Activated B cell treated with CpG ODN at 0.5 μM for 24 hours (primary cell): ENCODE measurements around the gene UBE2R2. TPM values are rescaled to one million over a fixed set of nuclear protein-coding genes. Genes with fewer than 3 reads are reported as not detected.

Source experiments
- ATAC-seq: fragments of 200-7000 bp; cut with Tn5 transposase; one replicate; pipeline ENCODE4 v1.10.0; 2021; ENCODE audit warnings: low read depth, mild to moderate bottlenecking, moderate library complexity
- CTCF ChIA-PET: fragments of 350-600 bp; sonication (Branson Sonifier 250); formaldehyde crosslinking; loops from one replicate; lab custom pipeline; 2021; ENCODE audit warnings: antibody characterized with exemption; lab: Charles Lee
- POLR2A ChIA-PET: fragments of 350-600 bp; sonication (Branson Sonifier 250); formaldehyde crosslinking; loops from one replicate; lab custom pipeline; 2021; ENCODE audit warnings: antibody characterized with exemption; lab: Charles Lee
- DNase-seq: peaks from one replicate; pipeline ENCODE4 v3.0.0; 2022
- H3K27ac Mint-ChIP-seq: one replicate; pipeline ENCODE4 v1.8.0; 2020; ENCODE audit warnings: mixed read lengths
- H3K27me3 Mint-ChIP-seq: one replicate; pipeline ENCODE4 v1.8.0; 2021; ENCODE audit warnings: mixed read lengths
- H3K36me3 Mint-ChIP-seq: one replicate; pipeline ENCODE4 v1.8.0; 2021; ENCODE audit warnings: low read depth, mixed read lengths
- H3K4me1 Mint-ChIP-seq: one replicate; pipeline ENCODE4 v1.8.0; 2021; ENCODE audit warnings: mixed read lengths
- H3K4me3 Mint-ChIP-seq: one replicate; pipeline ENCODE4 v1.8.0; 2020; ENCODE audit warnings: mild to moderate bottlenecking, mixed read lengths
- H3K9me3 Mint-ChIP-seq: one replicate; pipeline ENCODE4 v1.8.0; 2020; ENCODE audit warnings: mixed read lengths
- intact Hi-C: fragments of 100-400 bp; cut with micrococcal nuclease; formaldehyde crosslinking; loops from one replicate; pipeline ENCODE4 v1.15.1; 2024
- total RNA-seq: library from RNA; stranded (reverse); gene quantifications from 2 replicates; pipeline ENCODE4 v1.2.3, GENCODE V29; 2022
- TF ChIP-seq, protein P1 (sequence below): fragments of 200-600 bp; IDR thresholded peaks from one replicate; pipeline ENCODE4 v1.8.0; 2022; ENCODE audit warnings: antibody characterized with exemption, mild to moderate bottlenecking

Gene UBE2R2
- total RNA-seq, 1 donor from 2014 or later, result 28.9 TPM

DNA sequence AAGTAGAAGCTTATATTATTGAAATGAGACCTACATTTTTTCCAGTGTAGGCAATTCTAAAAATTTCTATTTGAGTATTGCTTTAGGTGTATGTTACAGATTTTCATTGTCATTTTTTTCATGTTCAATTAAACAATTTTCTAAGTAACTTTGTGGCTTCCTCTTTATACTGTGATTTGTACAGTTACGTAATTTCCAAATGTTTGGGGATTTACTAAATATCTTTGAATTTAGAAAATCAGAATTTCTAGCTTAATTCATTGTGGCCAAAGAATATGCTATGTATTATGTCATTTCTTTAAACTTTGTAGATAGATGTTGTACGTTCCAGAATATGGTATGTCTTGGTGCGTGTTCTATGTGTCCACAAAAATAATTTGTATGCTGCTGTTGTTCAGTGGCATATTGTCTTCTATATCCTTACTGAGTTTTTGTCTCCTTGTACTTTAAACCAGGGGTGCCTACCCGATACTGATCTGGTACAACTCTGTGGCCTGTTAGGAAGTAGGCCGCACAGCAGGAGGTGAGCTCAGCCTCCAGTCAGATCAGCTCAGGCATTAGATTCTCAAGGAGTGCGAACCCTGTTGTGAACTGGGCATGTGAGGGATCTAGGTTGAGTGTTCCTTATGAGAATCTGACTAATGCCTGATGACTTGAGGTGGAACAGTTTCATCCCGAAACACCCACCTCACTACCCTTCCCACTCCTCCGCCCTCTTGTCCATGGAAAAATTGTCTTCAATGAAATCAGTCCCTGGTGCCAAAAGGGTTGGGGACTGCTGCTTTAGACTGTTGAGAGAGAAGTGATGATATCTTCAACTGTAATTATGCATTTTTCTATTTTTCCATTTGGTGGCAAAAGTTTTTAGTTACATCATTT lies 63.5 kb downstream of the UBE2R2 start:
- intact Hi-C loops, result loop anchor here (2.0 kb wide), 1 partner anchor 16 kb away; no protein-coding TSS in a partner anchor
- no peak for ATAC-seq
- Mint-ChIP-seq H3K9me3 (no peaks in the 10 kb centered on the region), H3K27me3 (no peaks in the 10 kb centered on the region), H3K36me3 (peaks cover 3% of the 10 kb centered on the region), H3K27ac (no peak overlapping the region), H3K4me3 (no peak overlapping the region), H3K4me1 (peaks cover 49% of the 10 kb centered on the region)
- TF ChIP-seq, protein P1, sequence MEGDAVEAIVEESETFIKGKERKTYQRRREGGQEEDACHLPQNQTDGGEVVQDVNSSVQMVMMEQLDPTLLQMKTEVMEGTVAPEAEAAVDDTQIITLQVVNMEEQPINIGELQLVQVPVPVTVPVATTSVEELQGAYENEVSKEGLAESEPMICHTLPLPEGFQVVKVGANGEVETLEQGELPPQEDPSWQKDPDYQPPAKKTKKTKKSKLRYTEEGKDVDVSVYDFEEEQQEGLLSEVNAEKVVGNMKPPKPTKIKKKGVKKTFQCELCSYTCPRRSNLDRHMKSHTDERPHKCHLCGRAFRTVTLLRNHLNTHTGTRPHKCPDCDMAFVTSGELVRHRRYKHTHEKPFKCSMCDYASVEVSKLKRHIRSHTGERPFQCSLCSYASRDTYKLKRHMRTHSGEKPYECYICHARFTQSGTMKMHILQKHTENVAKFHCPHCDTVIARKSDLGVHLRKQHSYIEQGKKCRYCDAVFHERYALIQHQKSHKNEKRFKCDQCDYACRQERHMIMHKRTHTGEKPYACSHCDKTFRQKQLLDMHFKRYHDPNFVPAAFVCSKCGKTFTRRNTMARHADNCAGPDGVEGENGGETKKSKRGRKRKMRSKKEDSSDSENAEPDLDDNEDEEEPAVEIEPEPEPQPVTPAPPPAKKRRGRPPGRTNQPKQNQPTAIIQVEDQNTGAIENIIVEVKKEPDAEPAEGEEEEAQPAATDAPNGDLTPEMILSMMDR, result no peak
- no peak for DNase-seq
- CTCF ChIA-PET, result no interaction called here
- POLR2A ChIA-PET, result no interaction called here

DNA sequence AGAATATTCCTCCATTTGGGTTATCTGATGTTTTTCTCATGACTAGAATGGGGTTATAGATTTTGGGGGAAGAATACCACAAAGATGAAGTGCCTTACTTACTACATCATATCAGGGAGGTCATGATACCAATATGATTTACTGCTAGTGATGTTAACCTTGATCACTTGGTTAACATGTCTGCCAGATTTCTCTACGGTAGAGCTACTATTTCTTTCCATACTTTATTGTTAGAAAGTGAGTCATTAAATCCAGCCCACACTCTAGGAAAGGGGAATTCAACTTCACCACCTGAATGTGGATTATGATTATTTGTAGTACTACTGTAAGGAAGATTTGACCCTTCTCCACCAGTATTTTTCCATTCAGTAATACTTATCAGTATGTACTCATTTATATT lies 64.7 kb downstream of the UBE2R2 start:
- POLR2A ChIA-PET, result no interaction called here
- DNase-seq (no peak), ATAC-seq (no peak)
- Mint-ChIP-seq H3K9me3 (no peaks in the 10 kb centered on the region), H3K36me3 (peaks cover 4% of the 10 kb centered on the region), H3K4me3 (no peak overlapping the region), H3K27me3 (no peaks in the 10 kb centered on the region), H3K4me1 (peaks cover 48% of the 10 kb centered on the region), H3K27ac (no peak overlapping the region)
- CTCF ChIA-PET, result no interaction called here
- intact Hi-C loops, result loop anchor here (2.0 kb wide), 1 partner anchor 15 kb away; no protein-coding TSS in a partner anchor
- TF ChIP-seq, protein P1, result no peak

DNA sequence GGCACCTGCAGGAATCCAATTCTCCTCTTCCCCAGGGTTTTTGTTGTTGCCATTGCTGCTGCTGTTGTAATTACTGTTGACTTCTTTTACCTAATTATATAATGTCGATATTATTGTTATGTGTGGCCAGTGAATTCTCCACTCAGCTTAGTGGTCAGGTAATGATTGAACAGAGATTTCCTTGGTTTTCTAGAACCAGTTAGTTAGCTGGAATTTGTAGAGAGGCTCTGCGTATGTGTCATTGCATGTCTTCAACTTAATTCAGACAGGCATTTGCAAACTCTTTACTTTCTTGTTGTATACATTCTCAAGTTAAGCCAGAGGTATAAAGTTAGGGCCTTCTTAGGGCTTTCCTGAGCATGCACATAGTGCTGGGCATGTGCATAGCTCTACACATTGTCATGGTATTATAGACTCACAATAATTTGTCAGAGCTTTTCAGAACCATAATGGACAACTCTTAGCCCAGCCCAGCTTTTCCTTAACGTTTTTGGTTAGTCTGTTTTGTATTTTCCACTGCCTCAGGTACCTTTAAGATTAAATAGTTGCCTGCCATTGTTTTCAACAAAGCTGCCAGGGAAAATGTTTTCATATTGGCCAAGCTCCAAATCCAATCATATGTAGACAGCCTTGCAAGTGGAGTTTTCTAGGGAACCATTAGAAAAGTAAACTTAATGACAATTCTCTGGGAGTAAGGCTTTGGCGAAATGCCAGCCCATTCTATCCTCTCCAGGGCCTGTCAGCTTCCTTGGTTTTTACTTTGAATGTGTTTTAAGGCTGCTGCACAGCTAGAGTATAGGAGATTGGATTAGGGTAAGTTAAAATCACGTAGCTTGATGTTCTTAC lies 68.1 kb downstream of the UBE2R2 start:
- ATAC-seq, result no peak
- CTCF ChIA-PET, result interaction anchor here (1.0 to 1.1 kb wide), 2 partner anchors 9 to 106 kb away, joined by 3 read pairs; no protein-coding TSS in a partner anchor
- no peak for DNase-seq
- H3K27me3 Mint-ChIP-seq, result no peaks in the 10 kb centered on the region
- peaks cover 34% of the 10 kb centered on the region for H3K4me1 Mint-ChIP-seq
- no peak overlapping the region for H3K27ac Mint-ChIP-seq
- H3K36me3 Mint-ChIP-seq, result peaks cover 20% of the 10 kb centered on the region
- H3K9me3 Mint-ChIP-seq, result no peaks in the 10 kb centered on the region
- POLR2A ChIA-PET, result interaction anchor here (0.6 kb wide), 2 partner anchors 58 to 135 kb away, joined by 3 read pairs; no protein-coding TSS in a partner anchor
- TF ChIP-seq, protein P1, result no peak
- intact Hi-C loops, result no loop called here
- no peak overlapping the region for H3K4me3 Mint-ChIP-seq

DNA sequence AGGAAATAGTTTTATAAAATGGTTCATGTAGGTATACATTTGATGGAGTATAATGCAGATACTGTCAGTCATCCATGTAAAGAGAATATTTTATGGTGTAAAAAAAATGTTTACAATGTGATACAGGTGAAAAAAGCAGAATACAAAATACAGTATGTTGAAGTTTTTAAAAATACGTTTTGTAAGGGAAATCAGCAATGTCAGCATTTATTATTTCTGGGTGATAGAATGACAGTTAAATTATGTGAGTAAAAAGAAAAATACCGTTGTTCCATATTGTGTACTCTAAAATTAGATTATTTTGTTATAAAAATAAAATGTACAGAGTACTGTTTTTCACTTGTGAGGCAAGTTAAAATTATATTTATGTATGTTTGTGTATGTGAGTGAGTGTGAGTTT lies 69.0 kb downstream of the UBE2R2 start:
- CTCF ChIA-PET, result interaction anchor here (1.1 kb wide), 1 partner anchor 8 kb away, joined by 3 read pairs; no protein-coding TSS in a partner anchor
- TF ChIP-seq, protein P1, result no peak
- ATAC-seq, result no peak
- no peak for DNase-seq
- POLR2A ChIA-PET, result no interaction called here
- Mint-ChIP-seq H3K27me3 (no peaks in the 10 kb centered on the region), H3K27ac (no peak overlapping the region), H3K4me1 (peaks cover 26% of the 10 kb centered on the region), H3K9me3 (no peaks in the 10 kb centered on the region), H3K4me3 (no peak overlapping the region), H3K36me3 (peaks cover 26% of the 10 kb centered on the region)
- intact Hi-C loops, result no loop called here
